ENCODE measurements around the gene PTH1R.
A peak's percentile ranks its signal among the peaks of the same experiment; 100 is the strongest.

Gene PTH1R

GRCh38 chr3:46877406-46878125 lies at the start of gene PTH1R:
TSS of gene PTH1R (plus strand) at chr3:46877721. CDS start at chr3:46883560, 5,839 bp downstream.
- DNase-seq (ENCODE audit: low spot score), result no peak

GRCh38 chr3:46829699-46830208 lies 47.8 kb upstream of the PTH1R start:
- DNase-seq (ENCODE audit: low spot score), result no peak

GRCh38 chr3:46830801-46831200 lies 46.7 kb upstream of the PTH1R start:
- DNase-seq (ENCODE audit: low spot score), result no peak

GRCh38 chr3:46831316-46831715 lies 46.2 kb upstream of the PTH1R start:
- DNase-seq (ENCODE audit: low spot score), result no peak

GRCh38 chr3:46831841-46832240 lies 45.7 kb upstream of the PTH1R start:
- DNase-seq (ENCODE audit: low spot score), result no peak

GRCh38 chr3:46833346-46834300 lies 43.9 kb upstream of the PTH1R start:
- no peak for DNase-seq (ENCODE audit: low spot score)

GRCh38 chr3:46835054-46835453 lies 42.5 kb upstream of the PTH1R start:
- DNase-seq (ENCODE audit: low spot score), result no peak

GRCh38 chr3:46835491-46835890 lies 42.0 kb upstream of the PTH1R start:
- no peak for DNase-seq (ENCODE audit: low spot score)

- no peak for DNase-seq (ENCODE audit: low spot score)
Measured at GRCh38 chr3:46838301-46838700, 39.2 kb upstream of the PTH1R start.

GRCh38 chr3:46840491-46840890 lies 37.0 kb upstream of the PTH1R start:
- no peak for DNase-seq (ENCODE audit: low spot score)

GRCh38 chr3:46843508-46843907 lies 34.0 kb upstream of the PTH1R start:
- DNase-seq (ENCODE audit: low spot score), result no peak

GRCh38 chr3:46844397-46844796 lies 33.1 kb upstream of the PTH1R start:
- no peak for DNase-seq (ENCODE audit: low spot score)

GRCh38 chr3:46844881-46845312 lies 32.6 kb upstream of the PTH1R start:
- DNase-seq (ENCODE audit: low spot score), result no peak

GRCh38 chr3:46845397-46845859 lies 32.1 kb upstream of the PTH1R start:
- no peak for DNase-seq (ENCODE audit: low spot score)

GRCh38 chr3:46845860-46846623 lies 31.5 kb upstream of the PTH1R start:
- peak; percentile 76 for DNase-seq (ENCODE audit: low spot score)

GRCh38 chr3:46846624-46847542 lies 30.6 kb upstream of the PTH1R start:
- no peak for DNase-seq (ENCODE audit: low spot score)

GRCh38 chr3:46847744-46848143 lies 29.8 kb upstream of the PTH1R start:
- DNase-seq (ENCODE audit: low spot score), result no peak

GRCh38 chr3:46848271-46849044 lies 29.1 kb upstream of the PTH1R start:
- no peak for DNase-seq (ENCODE audit: low spot score)

- DNase-seq (ENCODE audit: low spot score), result no peak
Measured at GRCh38 chr3:46849045-46849631, 28.4 kb upstream of the PTH1R start.

Measured in CD4-positive, alpha-beta T cell treated with Interleukin-6 at 100 ng/mL for 8 hours (primary cell).